GM15510 (cell line): Measurements from ENCODE around the gene RALGPS2.

Experiments
- POLR2A ChIP-seq: IDR thresholded peaks from 3 replicates; pipeline ENCODE4 v1.6.1; 2011; ENCODE audit warnings: borderline replicate concordance; ENCODE audit not compliant: insufficient read length; ENCODE audit errors: extremely low read depth

The RALGPS2 gene

GRCh38 chr1:178740924-178741323, 15.9 kb downstream of the RALGPS2 start:
- TF ChIP-seq POLR2A: no peak

GRCh38 chr1:178743801-178744200, 18.8 kb downstream of the RALGPS2 start:
- TF ChIP-seq POLR2A: no peak

- no peak for TF ChIP-seq POLR2A
These were observed 20.2 kb downstream of the RALGPS2 start for GRCh38 chr1:178745260-178745659.

GRCh38 chr1:178746345-178746744, 21.3 kb downstream of the RALGPS2 start:
- TF ChIP-seq POLR2A: no peak

GRCh38 chr1:178749581-178750166, 24.6 kb downstream of the RALGPS2 start:
- no peak for TF ChIP-seq POLR2A

- no peak for TF ChIP-seq POLR2A
These were observed 26.0 kb downstream of the RALGPS2 start for GRCh38 chr1:178751046-178751445.

GRCh38 chr1:178752891-178753290, 27.8 kb downstream of the RALGPS2 start:
- TF ChIP-seq POLR2A: no peak

GRCh38 chr1:178768423-178768822, 43.4 kb downstream of the RALGPS2 start:
- TF ChIP-seq POLR2A: no peak

- TF ChIP-seq POLR2A: no peak
These were observed 47.9 kb downstream of the RALGPS2 start for GRCh38 chr1:178772952-178773351.

GRCh38 chr1:178774263-178774662, 49.2 kb downstream of the RALGPS2 start:
- no peak for TF ChIP-seq POLR2A

GRCh38 chr1:178776553-178776952, 51.5 kb downstream of the RALGPS2 start:
- TF ChIP-seq POLR2A: no peak

- TF ChIP-seq POLR2A: no peak
These were observed 56.7 kb downstream of the RALGPS2 start for GRCh38 chr1:178781533-178782330.

- no peak for TF ChIP-seq POLR2A
These were observed 59.1 kb downstream of the RALGPS2 start for GRCh38 chr1:178784131-178784536.

- no peak for TF ChIP-seq POLR2A
These were observed 67.3 kb downstream of the RALGPS2 start for GRCh38 chr1:178792394-178792793.

GRCh38 chr1:178796013-178796412, 71.0 kb downstream of the RALGPS2 start:
- no peak for TF ChIP-seq POLR2A

- no peak for TF ChIP-seq POLR2A
These were observed 72.5 kb downstream of the RALGPS2 start for GRCh38 chr1:178797590-178797989.

- no peak for TF ChIP-seq POLR2A
These were observed 73.3 kb downstream of the RALGPS2 start for GRCh38 chr1:178798232-178798861.

- no peak for TF ChIP-seq POLR2A
These were observed 77.8 kb downstream of the RALGPS2 start for GRCh38 chr1:178802873-178803272.
